Heart right ventricle (tissue), 16 donors: ENCODE measurements around the gene ERBB4. TPM values are rescaled to one million over a fixed set of nuclear protein-coding genes. Genes with fewer than 3 reads are reported as not detected.
"Not testable (repeated sequence)": the region's sequence is repeated elsewhere in the genome, so short reads cannot be mapped to it uniquely, and the experiment has no call there.

Source experiments
- ATAC-seq, 8 donors: fragments of 200-7000 bp; cut with Tn5 transposase; one replicate each; pipeline ENCODE4 v1.9.1; 2020; ENCODE audit warnings: mild to moderate bottlenecking in 8 of 8, moderate library complexity in 8 of 8, moderate number of reproducible peaks in 1 of 8
- DNase-seq, 2 donors: peaks; one replicate each; pipeline ENCODE4 v3.0.0-alpha.2; 2020
- H3K27ac ChIP-seq, 10 donors: fragments of 200-600 bp; sonication (generic) in 2 of 10; one replicate each; pipeline versions ENCODE4 v1.5.0 to v1.8.0; 2020 to 2022; ENCODE audit warnings: mild to moderate bottlenecking in 3 of 10
- H3K27me3 ChIP-seq, 7 donors: fragments of 200-600 bp; one replicate each; pipeline ENCODE4 v1.8.0; 2021 to 2022; ENCODE audit warnings: mild to moderate bottlenecking in 2 of 7
- H3K36me3 ChIP-seq, 9 donors: fragments of 200-600 bp; sonication (generic) in 1 of 9; one replicate each; pipeline versions ENCODE4 v1.5.0 to v1.8.0; 2020 to 2022; ENCODE audit warnings: mild to moderate bottlenecking in 2 of 9
- H3K4me1 ChIP-seq, 9 donors: fragments of 200-600 bp; sonication (generic) in 1 of 9; one replicate each; pipeline versions ENCODE4 v1.5.0 to v1.8.0; 2020 to 2022; ENCODE audit warnings: mild to moderate bottlenecking in 4 of 9
- H3K4me3 ChIP-seq, 10 donors: fragments of 200-600 bp; sonication (generic) in 2 of 10; one replicate each; pipeline versions ENCODE4 v1.5.0 to v1.8.0; 2020 to 2022; ENCODE audit warnings: mild to moderate bottlenecking in 7 of 10, moderate library complexity in 2 of 10
- H3K9me3 ChIP-seq, 11 donors: fragments of 200-600 bp in 10 of 11; sonication (generic) in 2 of 11; one replicate each; pipeline versions ENCODE4 v1.5.0 to v1.8.0; 2013 to 2022; ENCODE audit warnings: mild to moderate bottlenecking in 2 of 11, control low read depth in 1 of 11, moderate library complexity in 1 of 11
- CTCF ChIP-seq, 9 donors: fragments of 200-600 bp; sonication (generic) in 2 of 9; IDR thresholded peaks; one replicate each; pipeline versions ENCODE4 v1.5.0 to v1.8.0; 2021 to 2022; ENCODE audit warnings: antibody characterized with exemption in 9 of 9, mild to moderate bottlenecking in 5 of 9, moderate library complexity in 1 of 9
- WGBS, 2 donors: extraction: QIAGEN DNeasy Blood & Tissue Kit; methylation state at CpG; one replicate each; pipeline ENCODE4 v1.1.7; 2013; ENCODE audit warnings: inconsistent platforms in 1 of 2; 5-methylcytosine and 5-hydroxymethylcytosine counted together
- intact Hi-C, 10 donors: fragments of 100-400 bp; cut with DNase I; formaldehyde crosslinking; loops; one replicate each; pipeline versions ENCODE4 v1.11.1 to v1.14.2; 2022
- polyA plus RNA-seq, 2 donors: library from polyadenylated mRNA; stranded (reverse); fragments of 200-250 nt; gene quantifications; one replicate each; pipeline ENCODE4 v1.2.3, GENCODE V29; 2013
- total RNA-seq, 10 donors: library from RNA; stranded (reverse); fragmentation: NEBNext Ultra II Directional in 3 of 10; extraction: Animal tissue kit (Norgen Biotek cat#: 25700) in 3 of 10; gene quantifications; one replicate each; pipeline versions ENCODE4 v1.2.1 to v1.2.4, GENCODE V29; 2021 to 2023
- donor health status: Arrhythmogenic right ventricular cardiomyopathy.
- donor health status: ischemic (EF 13 %, LVEDD 7.1; RV severe dilation, severe dysfunction).
- donor health status: healthy with polysubstance abuse.
- donor health status: DM: no; HTN: yes; CAD: no.
- donor health status: DM: no; HTN: no; CAD: no.
- donor health status: ischemic (EF 25% LVEDD 6.9; RV normal size, moderate dysfunction).
- donor health status: ischemic (EF 25% LVEDD 5.7; RV mildly dilated, moderate dysfunction).
- donor health status: healthy.
- donor health status: DM: yes; HTN: yes; CAD: no.
- donor health status: Ischemic cardiomyopathy.
- donor health status: ischemic (EF 35%, LVEDD 5.7; RV mildly dilated, moderate dysfunction).
- donor health status: nonischemic (EF 11% LVEDD 7.7; RV severe dilation, severe dysfunction).
- donor health status: DM: yes; HTN: yes; CAD: no.
- donor health status: PGD.
- donor health status: ischemic (EF 29% LVEDD 5.4; RV normal size, mild dysfunction).
- donor health status: nonischemic (EF 23%, LVEDD 6.1; RV moderate dilation, normal function).

Gene ERBB4
- total and polyA plus RNA-seq, 12 donors = 1.2 to 24.6 (median 16.1) TPM

GRCh38 chr2:212194396-212194795 lies 344.2 kb downstream of the ERBB4 start:
- Histone ChIP-seq H3K4me1 (no peaks in the 10 kb centered on the region), H3K9me3 (peaks cover 0 to 5% (median 0%) of the 10 kb centered on the region in 11 donors), H3K36me3 (no peaks in the 10 kb centered on the region), H3K27me3 (no peaks in the 10 kb centered on the region), H3K4me3 (no peak overlapping the region), H3K27ac (no peak overlapping the region)
- intact Hi-C loops = no loop called here
- ATAC-seq (no peak), DNase-seq (no peak)
- no peak for TF ChIP-seq CTCF (IDR thresholded peaks at IDR 0.05)

- no peak for TF ChIP-seq CTCF (IDR thresholded peaks at IDR 0.05)
- H3K27me3 ChIP-seq = no peaks in the 10 kb centered on the region
- ATAC-seq (no peak), DNase-seq (no peak)
- no peak overlapping the region for H3K27ac ChIP-seq
- H3K4me3 ChIP-seq = no peak overlapping the region
- peaks cover 0 to 5% (median 0%) of the 10 kb centered on the region in 11 donors for H3K9me3 ChIP-seq
- H3K36me3 ChIP-seq = no peaks in the 10 kb centered on the region
- intact Hi-C loops = no loop called here
- WGBS, 2 donors = 80 to 82% methylated on average over 1 of the region's 1 CpG
- no peaks in the 10 kb centered on the region for H3K4me1 ChIP-seq
Observed at GRCh38 chr2:212193803-212194202, 344.8 kb downstream of the ERBB4 start.

- intact Hi-C loops = no loop called here
- Histone ChIP-seq H3K4me1 (no peaks in the 10 kb centered on the region), H3K27me3 (no peaks in the 10 kb centered on the region), H3K4me3 (no peak overlapping the region), H3K36me3 (no peaks in the 10 kb centered on the region), H3K27ac (no peak overlapping the region), H3K9me3 (peaks cover 0 to 5% (median 0%) of the 10 kb centered on the region in 11 donors)
- 73 to 74% methylated on average over 1 of the region's 1 CpG for WGBS, 2 donors
- no peak for TF ChIP-seq CTCF (IDR thresholded peaks at IDR 0.05)
- DNase-seq (no peak), ATAC-seq (no peak)
Observed at GRCh38 chr2:212193056-212193455, 345.5 kb downstream of the ERBB4 start.

- H3K4me1 ChIP-seq, H3K36me3 ChIP-seq, H3K9me3 ChIP-seq, H3K27me3 ChIP-seq, H3K4me3 ChIP-seq, DNase-seq, ATAC-seq, intact Hi-C loops, H3K27ac ChIP-seq: not testable (repeated sequence)
- WGBS, 2 donors = 70 to 79% methylated on average over 8 of the region's 8 CpGs
Observed at GRCh38 chr2:212191438-212191837, 347.2 kb downstream of the ERBB4 start.

GRCh38 chr2:212186166-212186565 lies 352.4 kb downstream of the ERBB4 start:
- no peak for TF ChIP-seq CTCF (IDR thresholded peaks at IDR 0.05)
- H3K4me1 ChIP-seq = no peaks in the 10 kb centered on the region
- WGBS, 2 donors = 69 to 73% methylated on average over 3 of the region's 3 CpGs

More at GRCh38 chr2:212186166-212186565, 352.4 kb downstream of the ERBB4 start:
- H3K4me3 ChIP-seq = no peak overlapping the region
- ATAC-seq = no peak
- intact Hi-C loops = no loop called here
- H3K27ac ChIP-seq = no peak overlapping the region
- H3K36me3 ChIP-seq = no peaks in the 10 kb centered on the region
- no peaks in the 10 kb centered on the region for H3K27me3 ChIP-seq
- no peak for DNase-seq
- peaks cover 0 to under 1% (median 0%) of the 10 kb centered on the region in 11 donors for H3K9me3 ChIP-seq
